HL-60 (cell line): Measurements from ENCODE around the gene TBC1D16.

Source experiments
- DNase-seq, 2 experiments: peaks; one replicate each; pipeline ENCODE4 v3.0.0-alpha.2; 2010 to 2020; ENCODE audit warnings: low read depth in 1 of 2, low spot score in 1 of 2
- H3K27ac ChIP-seq: fragments of 250-450 bp; sonication (Bioruptor Pico); replicated peaks from 2 replicates; pipeline ENCODE4 v1.5.1; 2020; ENCODE audit warnings: mild to moderate bottlenecking, moderate library complexity
- H3K27me3 ChIP-seq: fragments of 250-450 bp; sonication (Bioruptor Pico); 2 replicates; pipeline ENCODE4 v1.5.1; 2021; ENCODE audit warnings: mild to moderate bottlenecking, moderate library complexity; ENCODE audit not compliant: insufficient read depth, poor library complexity, severe bottlenecking
- H3K4me3 ChIP-seq: replicated peaks from 2 replicates; pipeline ENCODE4 v1.5.1; 2011; ENCODE audit warnings: mild to moderate bottlenecking, control low read depth, low read length; ENCODE audit not compliant: insufficient read depth
- GABPA ChIP-seq: IDR thresholded peaks from 2 replicates; pipeline ENCODE4 v1.6.1; 2012; ENCODE audit warnings: low read depth
- POLR2AphosphoS5 ChIP-seq: IDR thresholded peaks from 2 replicates; pipeline ENCODE4 v1.6.1; 2012; ENCODE audit warnings: low read depth
- SPI1 ChIP-seq: IDR thresholded peaks from 2 replicates; pipeline ENCODE4 v1.6.1; 2012; ENCODE audit warnings: low read depth, mild to moderate bottlenecking, borderline replicate concordance
- TF ChIP-seq, protein P1 (sequence below): IDR thresholded peaks from 2 replicates; pipeline ENCODE4 v1.6.1; 2012; ENCODE audit warnings: low read depth; ENCODE audit not compliant: insufficient replicate concordance
- TF ChIP-seq, protein P2 (sequence below): IDR thresholded peaks from one replicate; pipeline ENCODE4 v1.5.1; 2011; ENCODE audit warnings: low read length, control low read depth, inconsistent platforms; ENCODE audit not compliant: insufficient read depth

Gene TBC1D16

DNA sequence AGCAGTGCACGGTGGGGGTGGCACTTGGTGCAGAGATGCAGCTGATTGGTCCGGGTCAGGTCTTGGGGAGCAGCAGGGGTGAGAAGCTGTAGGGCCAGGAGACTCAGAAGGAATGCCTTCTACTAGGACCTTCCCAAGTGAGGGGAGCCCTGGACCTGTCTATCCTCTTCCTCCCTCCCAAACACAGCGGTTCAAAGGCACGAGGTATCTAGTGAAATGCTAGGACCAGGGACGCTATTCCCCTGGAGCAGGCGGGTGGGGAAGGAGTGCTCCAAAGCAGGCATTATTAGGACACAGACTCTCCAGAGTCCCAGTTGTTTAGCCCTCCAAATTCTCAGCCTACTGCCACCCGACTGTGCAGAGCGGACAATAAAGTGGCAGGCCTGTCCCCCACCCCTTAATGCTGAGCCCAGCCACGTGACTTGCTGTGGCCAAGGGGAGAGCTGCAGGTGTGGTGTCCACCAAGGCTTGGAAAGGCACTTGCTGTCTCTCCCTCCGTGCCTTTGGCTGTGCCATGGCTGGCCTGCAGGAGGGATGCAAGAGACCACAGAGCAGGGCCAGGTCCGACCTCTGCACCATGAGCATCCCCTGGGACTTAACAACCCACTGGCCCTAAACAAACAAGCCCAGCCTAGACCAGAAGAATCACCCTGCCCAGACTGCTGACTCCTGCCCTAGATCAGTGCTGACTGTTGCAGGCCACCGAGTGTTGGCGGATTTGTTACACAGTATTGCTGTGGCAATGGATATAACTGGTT is 97.2 kb downstream of the TBC1D16 start:
- DNase-seq = no peak
- no peak overlapping the region for H3K4me3 ChIP-seq
- H3K27ac ChIP-seq = no peak overlapping the region
- H3K27me3 ChIP-seq = peaks cover 2% of the 10 kb centered on the region
- TF ChIP-seq SPI1 = no peak
- TF ChIP-seq, protein P1, sequence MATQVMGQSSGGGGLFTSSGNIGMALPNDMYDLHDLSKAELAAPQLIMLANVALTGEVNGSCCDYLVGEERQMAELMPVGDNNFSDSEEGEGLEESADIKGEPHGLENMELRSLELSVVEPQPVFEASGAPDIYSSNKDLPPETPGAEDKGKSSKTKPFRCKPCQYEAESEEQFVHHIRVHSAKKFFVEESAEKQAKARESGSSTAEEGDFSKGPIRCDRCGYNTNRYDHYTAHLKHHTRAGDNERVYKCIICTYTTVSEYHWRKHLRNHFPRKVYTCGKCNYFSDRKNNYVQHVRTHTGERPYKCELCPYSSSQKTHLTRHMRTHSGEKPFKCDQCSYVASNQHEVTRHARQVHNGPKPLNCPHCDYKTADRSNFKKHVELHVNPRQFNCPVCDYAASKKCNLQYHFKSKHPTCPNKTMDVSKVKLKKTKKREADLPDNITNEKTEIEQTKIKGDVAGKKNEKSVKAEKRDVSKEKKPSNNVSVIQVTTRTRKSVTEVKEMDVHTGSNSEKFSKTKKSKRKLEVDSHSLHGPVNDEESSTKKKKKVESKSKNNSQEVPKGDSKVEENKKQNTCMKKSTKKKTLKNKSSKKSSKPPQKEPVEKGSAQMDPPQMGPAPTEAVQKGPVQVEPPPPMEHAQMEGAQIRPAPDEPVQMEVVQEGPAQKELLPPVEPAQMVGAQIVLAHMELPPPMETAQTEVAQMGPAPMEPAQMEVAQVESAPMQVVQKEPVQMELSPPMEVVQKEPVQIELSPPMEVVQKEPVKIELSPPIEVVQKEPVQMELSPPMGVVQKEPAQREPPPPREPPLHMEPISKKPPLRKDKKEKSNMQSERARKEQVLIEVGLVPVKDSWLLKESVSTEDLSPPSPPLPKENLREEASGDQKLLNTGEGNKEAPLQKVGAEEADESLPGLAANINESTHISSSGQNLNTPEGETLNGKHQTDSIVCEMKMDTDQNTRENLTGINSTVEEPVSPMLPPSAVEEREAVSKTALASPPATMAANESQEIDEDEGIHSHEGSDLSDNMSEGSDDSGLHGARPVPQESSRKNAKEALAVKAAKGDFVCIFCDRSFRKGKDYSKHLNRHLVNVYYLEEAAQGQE = no peak
- no peak for TF ChIP-seq POLR2AphosphoS5
- TF ChIP-seq, protein P2, sequence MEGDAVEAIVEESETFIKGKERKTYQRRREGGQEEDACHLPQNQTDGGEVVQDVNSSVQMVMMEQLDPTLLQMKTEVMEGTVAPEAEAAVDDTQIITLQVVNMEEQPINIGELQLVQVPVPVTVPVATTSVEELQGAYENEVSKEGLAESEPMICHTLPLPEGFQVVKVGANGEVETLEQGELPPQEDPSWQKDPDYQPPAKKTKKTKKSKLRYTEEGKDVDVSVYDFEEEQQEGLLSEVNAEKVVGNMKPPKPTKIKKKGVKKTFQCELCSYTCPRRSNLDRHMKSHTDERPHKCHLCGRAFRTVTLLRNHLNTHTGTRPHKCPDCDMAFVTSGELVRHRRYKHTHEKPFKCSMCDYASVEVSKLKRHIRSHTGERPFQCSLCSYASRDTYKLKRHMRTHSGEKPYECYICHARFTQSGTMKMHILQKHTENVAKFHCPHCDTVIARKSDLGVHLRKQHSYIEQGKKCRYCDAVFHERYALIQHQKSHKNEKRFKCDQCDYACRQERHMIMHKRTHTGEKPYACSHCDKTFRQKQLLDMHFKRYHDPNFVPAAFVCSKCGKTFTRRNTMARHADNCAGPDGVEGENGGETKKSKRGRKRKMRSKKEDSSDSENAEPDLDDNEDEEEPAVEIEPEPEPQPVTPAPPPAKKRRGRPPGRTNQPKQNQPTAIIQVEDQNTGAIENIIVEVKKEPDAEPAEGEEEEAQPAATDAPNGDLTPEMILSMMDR = no peak
- no peak for TF ChIP-seq GABPA

DNA sequence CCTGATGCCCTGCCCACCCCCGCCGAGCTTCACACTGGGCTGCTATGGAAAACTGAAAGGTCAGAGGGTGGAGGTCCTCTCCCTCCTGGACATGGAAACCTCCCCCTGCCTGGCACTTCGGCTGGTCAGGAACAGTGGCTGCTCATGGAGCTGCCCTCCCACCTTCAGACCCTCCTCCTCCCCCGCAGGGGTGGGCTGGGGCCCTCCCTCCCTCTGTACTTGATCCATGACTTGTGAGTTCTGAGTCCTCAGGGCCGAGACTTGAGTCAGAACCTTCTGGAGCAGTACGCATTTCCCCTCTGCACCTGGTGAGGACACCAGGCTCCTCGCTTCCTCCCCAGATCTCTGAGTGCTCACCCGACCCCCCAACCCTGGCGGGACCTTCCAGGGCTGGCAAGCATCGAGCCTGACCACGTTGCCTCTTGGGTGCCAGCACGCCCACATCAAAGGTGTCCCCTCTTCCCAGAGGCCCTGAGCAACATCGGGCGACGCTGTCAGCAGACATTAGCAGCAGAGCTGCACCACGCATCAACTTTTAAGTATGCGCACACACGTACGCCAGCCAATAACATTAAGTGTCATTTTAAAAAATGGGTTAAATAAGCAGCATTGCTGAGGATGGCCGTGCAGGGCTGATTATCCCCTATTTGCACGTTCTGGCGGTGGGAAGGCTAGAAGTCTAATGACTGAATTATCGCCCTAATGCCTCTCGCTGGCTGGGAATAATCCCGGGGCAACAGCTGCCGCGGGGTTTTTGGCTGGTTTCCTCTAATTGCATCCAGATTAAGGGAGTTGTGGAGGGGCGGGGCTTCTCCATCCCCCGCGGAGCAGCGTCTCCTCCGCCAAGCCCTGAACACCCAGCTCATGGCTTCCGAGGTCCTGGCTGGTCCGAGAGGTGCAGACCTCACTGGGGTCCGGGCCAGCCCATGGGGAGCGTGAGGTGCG is 98.0 kb downstream of the TBC1D16 start:
- TF ChIP-seq SPI1 (no peak), POLR2AphosphoS5 (no peak), GABPA (no peak)
- TF ChIP-seq, protein P1 = no peak
- TF ChIP-seq, protein P2 = no peak
- H3K4me3 ChIP-seq = no peak overlapping the region
- DNase-seq = no peak
- H3K27ac ChIP-seq = no peak overlapping the region
- no peaks in the 10 kb centered on the region for H3K27me3 ChIP-seq

DNA sequence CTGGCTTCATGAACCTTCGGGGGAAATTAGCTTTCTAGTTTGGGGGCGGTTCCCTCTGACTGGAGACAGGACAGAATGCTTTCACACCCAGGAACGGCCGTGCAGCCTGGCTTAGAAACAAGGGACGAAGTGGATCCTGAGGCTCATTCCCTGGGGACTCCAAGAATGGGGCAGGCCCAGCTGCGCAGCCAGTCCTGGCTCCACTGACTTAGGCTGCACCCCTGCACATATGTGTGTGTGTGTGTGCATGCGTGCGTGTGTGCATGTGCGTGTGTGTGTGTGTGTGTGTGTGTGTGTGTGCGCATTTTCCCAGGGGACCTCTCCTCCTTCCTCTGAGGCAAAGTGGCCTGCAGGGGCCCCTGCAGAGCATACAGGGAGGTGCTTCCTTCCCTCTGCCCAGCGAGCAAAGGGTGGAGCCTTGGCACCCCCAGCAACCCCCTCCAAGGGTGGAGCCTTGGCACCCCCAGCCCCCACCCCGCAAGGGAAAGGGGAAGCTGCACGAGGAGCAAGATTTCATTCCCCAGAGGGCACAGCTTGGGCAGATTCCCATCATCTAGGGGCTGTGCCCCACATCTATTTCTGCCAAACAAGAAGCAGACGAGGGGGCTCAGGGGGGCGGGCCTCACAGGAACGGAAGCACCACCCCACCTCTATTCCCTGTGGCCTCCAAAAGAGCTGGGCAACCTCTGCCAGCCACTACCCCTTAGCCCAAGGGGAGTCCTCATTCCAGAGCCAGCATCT is 98.9 kb downstream of the TBC1D16 start:
- TF ChIP-seq, protein P1 = no peak
- TF ChIP-seq, protein P2 = no peak
- no peak for TF ChIP-seq SPI1
- no peak for TF ChIP-seq POLR2AphosphoS5
- TF ChIP-seq GABPA = no peak
- H3K27ac ChIP-seq = no peak overlapping the region
- H3K4me3 ChIP-seq = no peak overlapping the region
- DNase-seq = peak; percentile 44 to 74
- no peaks in the 10 kb centered on the region for H3K27me3 ChIP-seq
